Activated gamma-delta T cell treated with anti-CD3 and anti-CD28 coated beads, Interleukin-2, amount 50 U/mL, for 16 hours (primary cell): ENCODE measurements around the gene KDM4C.

ENCODE experiments used
- DNase-seq: peaks from one replicate; pipeline ENCODE4 v3.0.0-alpha.2; 2020; ENCODE audit warnings: low read depth

The KDM4C gene

DNA sequence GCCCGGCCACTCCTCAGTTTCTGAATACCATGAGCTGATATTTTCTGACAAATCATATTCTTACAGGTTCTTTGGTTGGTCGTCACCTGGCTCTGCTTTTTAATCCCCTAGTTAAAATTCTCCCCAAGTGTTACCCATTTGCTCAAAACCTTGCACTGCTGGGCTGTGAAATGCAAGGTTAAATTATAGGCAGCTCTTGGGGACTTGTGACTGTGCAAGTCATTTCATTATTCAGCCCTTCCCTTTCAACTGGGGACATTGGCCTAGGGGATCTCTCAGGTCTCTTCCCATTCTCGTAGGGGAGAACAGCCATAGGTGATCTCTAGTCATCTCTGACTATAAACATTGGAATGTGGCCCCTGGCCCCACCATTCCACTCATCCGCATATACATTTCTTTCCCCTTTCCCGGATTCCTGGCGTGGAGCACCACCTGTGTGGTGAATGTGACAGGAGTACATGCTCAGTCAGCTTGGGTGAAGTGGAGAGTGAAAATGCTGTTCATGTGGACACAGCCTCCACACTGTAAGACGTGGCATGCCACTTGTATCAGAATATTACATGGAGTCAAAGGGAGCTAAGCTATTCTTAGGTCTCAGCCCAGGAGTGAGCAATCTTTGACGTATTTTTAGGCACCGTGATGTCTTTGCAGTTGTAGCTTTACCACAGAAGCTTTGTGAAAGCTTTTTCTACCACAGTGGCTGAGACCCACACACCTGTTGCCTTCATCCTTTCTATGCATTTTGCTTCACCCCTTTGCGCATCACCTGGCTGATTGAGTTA is 386.7 kb downstream of the KDM4C start:
- DNase-seq, result no peak

DNA sequence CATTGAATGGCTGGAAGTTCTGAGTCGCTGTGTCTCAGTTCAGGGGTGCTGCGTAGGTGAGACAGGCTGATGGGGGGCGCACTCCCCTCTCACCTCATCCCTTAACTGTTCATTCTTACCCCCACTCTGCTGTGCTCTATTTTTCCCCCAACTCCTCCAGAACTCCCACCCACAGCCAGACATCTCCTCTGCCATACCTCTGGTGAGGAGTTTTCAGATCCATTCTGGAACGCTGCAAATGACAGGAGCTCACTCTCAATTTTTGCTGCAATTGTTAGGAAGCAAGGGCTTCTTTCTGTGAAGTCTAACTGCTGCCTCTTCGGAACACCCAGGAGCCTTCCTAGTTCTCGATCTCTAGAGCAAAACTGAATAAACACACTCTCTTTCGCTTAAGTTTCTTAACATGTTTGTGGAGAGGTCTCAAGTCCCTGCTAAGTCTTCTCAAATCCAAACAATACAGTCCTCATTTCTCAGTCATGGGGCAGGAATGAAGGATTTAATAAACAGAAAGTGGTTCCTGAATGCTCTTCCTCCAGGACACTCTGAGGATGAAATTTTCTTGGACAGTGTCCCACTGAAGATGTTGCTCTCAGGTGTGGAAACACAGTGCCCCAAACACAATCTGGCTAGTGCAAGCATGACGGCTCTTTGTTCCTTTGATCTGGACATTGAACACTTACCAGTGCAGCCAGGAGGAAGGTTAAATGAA is 387.7 kb downstream of the KDM4C start:
- DNase-seq, result no peak

- DNase-seq, result no peak
Measured at GRCh38 chr9:7146582-7146981, 388.8 kb downstream of the KDM4C start.

GRCh38 chr9:7147121-7148090 is 389.6 kb downstream of the KDM4C start:
- no peak for DNase-seq

DNA sequence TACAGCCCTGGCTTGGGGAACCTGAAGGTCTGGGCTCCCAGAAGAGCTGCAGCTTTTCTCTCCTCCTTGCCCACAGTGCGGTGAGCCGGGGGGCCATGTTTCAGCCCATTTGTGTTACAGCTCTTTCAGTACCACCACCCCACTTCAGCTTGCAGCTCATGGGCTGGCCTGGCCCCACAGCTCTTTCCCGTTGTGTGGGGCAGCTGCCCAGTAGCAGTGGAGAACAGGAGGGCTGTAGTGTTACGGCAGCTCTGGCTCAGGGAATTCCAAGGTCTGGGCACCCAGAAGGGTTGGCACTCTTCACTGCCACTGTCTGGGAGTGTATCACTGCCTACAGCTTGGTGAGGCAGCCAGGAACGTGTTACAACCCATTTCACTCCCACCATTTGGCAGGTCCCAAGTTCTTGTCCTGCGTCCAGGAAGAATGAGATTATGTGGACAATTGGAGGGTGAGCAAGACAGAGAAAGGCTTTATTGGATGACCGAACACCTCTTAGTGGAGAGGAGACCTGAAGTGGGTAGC is 390.5 kb downstream of the KDM4C start:
- DNase-seq, result no peak

- no peak for DNase-seq
Measured at GRCh38 chr9:7149258-7149657, 391.5 kb downstream of the KDM4C start.

GRCh38 chr9:7150153-7150890 is 392.5 kb downstream of the KDM4C start:
- no peak for DNase-seq

DNA sequence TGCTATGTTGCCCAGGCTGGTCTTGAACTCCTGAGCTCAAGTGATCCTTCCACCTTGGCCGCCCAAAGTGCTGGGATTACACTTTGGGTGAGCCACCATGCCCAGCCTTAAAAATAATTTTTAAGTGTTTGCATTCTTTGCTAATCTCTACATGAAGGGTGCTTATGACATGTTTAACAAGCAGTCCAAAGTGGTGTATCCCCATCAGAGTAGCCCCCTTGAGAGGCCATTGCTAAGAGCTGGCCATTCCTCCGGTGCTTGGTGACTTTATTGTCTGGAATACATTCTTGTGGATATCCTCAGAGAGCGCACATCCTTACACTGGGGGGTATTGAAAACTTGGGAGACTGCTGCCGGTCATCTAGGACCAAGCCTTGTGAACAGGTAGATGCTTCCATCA is 395.4 kb downstream of the KDM4C start:
- no peak for DNase-seq

DNA sequence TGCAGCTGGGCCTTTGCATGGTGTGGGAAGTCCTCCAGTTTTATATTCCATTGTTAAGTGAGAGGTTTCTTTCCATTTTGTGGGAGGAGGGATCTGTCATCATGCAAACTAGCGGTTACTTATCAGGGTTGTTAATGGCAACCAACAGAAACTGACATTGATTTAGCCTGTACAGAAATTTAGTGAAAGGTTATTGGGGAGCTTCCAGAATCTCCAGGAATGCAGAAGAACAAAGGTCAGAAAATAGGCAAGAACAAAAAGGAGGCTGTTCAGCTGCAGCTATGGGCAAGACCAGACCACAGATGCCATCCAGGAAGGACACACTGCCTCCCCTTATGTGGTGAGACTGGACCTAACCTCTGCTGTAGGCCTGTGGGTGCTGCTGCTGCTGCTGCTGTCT is 395.8 kb downstream of the KDM4C start:
- DNase-seq, result no peak

- DNase-seq, result no peak
Measured at GRCh38 chr9:7154003-7154619, 396.3 kb downstream of the KDM4C start.

DNA sequence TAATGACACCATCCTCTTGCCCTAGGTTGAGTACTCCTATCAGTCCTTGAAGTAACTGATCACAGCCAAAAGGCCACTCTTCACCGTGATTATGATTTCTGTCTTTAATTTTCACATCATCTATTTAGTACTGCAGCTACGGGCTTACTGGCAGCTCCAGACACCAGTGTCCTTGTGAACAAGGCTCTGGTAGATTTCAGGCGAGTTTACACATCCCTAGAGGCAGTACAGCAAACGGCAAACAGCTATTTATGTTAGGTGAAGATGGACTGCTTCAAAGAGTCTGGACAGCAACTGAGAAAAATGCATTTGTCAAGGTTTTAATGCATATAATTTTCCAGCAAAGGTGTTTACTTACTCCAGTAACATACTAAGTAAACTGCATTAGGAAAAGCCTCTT is 396.9 kb downstream of the KDM4C start:
- DNase-seq, result no peak

GRCh38 chr9:7161469-7161868 is 403.7 kb downstream of the KDM4C start:
- no peak for DNase-seq

DNA sequence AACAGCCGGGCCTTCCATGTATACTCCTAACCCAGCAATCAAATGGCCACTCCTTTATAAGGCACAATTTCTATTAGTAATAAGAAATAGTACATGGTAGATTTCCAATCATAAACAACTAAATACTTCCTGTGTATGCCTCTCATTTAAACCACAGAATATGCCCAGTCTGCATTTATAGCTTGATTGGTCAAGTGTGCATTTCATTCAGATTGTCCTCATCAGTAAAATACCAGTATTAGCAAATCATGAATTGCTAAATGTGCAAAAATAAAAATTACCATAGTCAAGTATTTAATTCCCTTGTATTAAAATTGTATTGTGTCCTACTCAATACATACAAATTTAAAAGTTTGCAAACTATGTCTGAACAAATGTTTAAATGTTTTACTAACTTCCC is 406.2 kb downstream of the KDM4C start:
- DNase-seq, result no peak

DNA sequence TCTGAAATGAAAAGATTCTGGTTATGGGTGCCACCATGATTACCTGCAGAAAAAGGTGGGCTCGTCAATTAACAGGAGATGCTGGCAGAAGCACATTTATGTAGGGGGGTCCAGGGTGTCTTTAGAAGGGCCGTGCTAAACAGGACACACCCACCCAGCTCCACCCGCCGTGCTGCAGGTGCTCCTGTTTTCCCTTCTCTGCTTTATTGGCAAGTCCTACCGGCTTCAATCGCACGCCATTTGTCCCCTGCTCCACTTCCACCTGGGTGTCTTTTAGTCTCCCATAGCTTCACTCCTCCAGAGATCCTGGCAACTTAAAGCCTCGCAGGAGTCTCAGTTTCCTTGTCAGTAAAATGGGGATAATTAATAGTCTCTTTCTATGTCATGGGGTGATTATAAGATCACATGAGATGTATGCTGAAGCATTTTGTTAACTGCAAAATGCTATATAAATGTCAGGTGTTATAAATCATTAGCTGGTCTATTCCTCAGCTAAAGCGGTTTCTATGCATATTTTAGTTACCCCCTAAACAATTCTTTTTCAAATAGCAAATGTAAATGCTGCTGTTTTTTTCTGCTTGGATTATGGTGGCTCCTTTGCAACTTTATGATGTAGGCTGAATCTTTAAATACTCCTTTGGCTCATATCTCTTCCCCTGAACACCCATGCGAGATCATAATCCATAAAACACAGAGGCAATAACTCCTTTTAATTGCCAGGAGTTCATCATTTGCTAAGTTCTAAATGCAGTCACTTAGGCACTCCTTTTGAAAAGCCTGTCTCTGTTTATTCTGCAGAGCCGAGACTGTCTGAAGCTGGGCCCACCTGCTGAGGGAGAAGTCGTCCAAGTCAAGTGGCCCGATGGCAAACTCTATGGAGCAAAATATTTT is 406.9 kb downstream of the KDM4C start:
- no peak for DNase-seq

GRCh38 chr9:7165331-7165975 is 407.7 kb downstream of the KDM4C start:
- DNase-seq, result no peak

GRCh38 chr9:7166074-7166473 is 408.3 kb downstream of the KDM4C start:
- no peak for DNase-seq

DNA sequence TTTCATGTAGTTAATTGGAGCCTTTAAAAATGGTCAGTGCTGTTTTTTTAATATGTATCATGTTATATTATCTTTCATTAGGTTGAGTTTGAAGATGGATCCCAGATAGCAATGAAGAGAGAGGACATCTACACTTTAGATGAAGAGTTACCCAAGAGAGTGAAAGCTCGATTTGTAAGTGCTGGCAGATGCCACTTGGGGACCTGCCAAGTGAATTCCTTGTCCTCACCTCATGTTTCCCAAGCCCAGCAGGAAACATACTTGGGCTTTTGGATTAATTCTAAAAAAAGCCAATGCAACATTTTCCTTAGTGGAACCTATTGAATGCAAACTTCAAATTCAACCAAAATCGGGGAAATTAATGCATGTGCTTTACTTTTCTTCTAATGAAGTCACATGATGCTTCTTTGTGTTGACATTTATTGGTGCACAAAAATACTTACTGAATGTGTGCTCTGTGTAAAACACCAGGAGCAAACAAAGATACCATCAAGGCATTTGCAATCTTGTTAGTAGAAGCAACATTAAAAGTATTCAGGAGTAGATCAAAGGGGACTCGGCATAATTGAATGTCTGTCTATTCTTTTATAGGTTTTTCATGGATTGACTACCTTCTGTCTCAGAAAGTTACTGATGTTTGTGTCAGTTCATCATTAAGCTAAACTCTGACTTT is 412.1 kb downstream of the KDM4C start:
- no peak for DNase-seq

GRCh38 chr9:7171396-7172153 is 413.8 kb downstream of the KDM4C start:
- no peak for DNase-seq
